Activated gamma-delta T cell (primary cell): Measurements from ENCODE around the gene PEF1.

Experiments used
- DNase-seq: peaks from one replicate; lab custom pipeline; 2025; lab: John Stamatoyannopoulos, UW
- total RNA-seq, 2 donors: gene quantifications; one replicate each; lab custom pipeline; 2026; lab: John Stamatoyannopoulos, UW

PEF1 gene
- 32.6 to 38.6 reads per million in 2 donors for total RNA-seq

- peak; percentile 94 for DNase-seq
Measured at GRCh38 chr1:31644560-31645273, at the start of gene PEF1. TSS of gene PEF1 (minus strand) at chr1:31644876. CDS start at chr1:31644864, 12 bp downstream.

- no peak for DNase-seq
Measured at GRCh38 chr1:31693231-31693630, 48.6 kb upstream of the PEF1 start.

- no peak for DNase-seq
Measured at GRCh38 chr1:31691951-31692350, 47.3 kb upstream of the PEF1 start.

- no peak for DNase-seq
Measured at GRCh38 chr1:31691446-31691845, 46.8 kb upstream of the PEF1 start.

GRCh38 chr1:31690921-31691320, 46.2 kb upstream of the PEF1 start:
- no peak for DNase-seq

GRCh38 chr1:31689854-31690253, 45.2 kb upstream of the PEF1 start:
- DNase-seq = no peak

GRCh38 chr1:31689379-31689778, 44.7 kb upstream of the PEF1 start:
- DNase-seq = no peak

GRCh38 chr1:31688233-31688918, 43.7 kb upstream of the PEF1 start:
- no peak for DNase-seq

- no peak for DNase-seq
Measured at GRCh38 chr1:31687601-31688000, 42.9 kb upstream of the PEF1 start.

- no peak for DNase-seq
Measured at GRCh38 chr1:31685795-31686194, 41.1 kb upstream of the PEF1 start.

GRCh38 chr1:31683997-31684396, 39.3 kb upstream of the PEF1 start:
- no peak for DNase-seq

GRCh38 chr1:31681415-31681814, 36.7 kb upstream of the PEF1 start:
- no peak for DNase-seq

- DNase-seq = no peak
Measured at GRCh38 chr1:31679676-31680230, 35.1 kb upstream of the PEF1 start.

- DNase-seq = no peak
Measured at GRCh38 chr1:31679091-31679490, 34.4 kb upstream of the PEF1 start.

- DNase-seq = no peak
Measured at GRCh38 chr1:31678681-31679080, 34.0 kb upstream of the PEF1 start.

GRCh38 chr1:31677949-31678348, 33.3 kb upstream of the PEF1 start:
- DNase-seq = no peak

GRCh38 chr1:31677401-31677800, 32.7 kb upstream of the PEF1 start:
- DNase-seq = no peak

- no peak for DNase-seq
Measured at GRCh38 chr1:31675756-31676155, 31.1 kb upstream of the PEF1 start.

GRCh38 chr1:31675161-31675560, 30.5 kb upstream of the PEF1 start:
- DNase-seq = no peak

- no peak for DNase-seq
Measured at GRCh38 chr1:31674626-31675025, 29.9 kb upstream of the PEF1 start.

GRCh38 chr1:31673433-31673832, 28.8 kb upstream of the PEF1 start:
- DNase-seq = no peak

- no peak for DNase-seq
Measured at GRCh38 chr1:31672986-31673385, 28.3 kb upstream of the PEF1 start.

GRCh38 chr1:31671561-31672201, 27.0 kb upstream of the PEF1 start:
- DNase-seq = no peak
